HG03558 (cell line): ENCODE data around the gene NHERF1.

Experiments
- ATAC-seq: cut with Tn5 transposase; IDR thresholded peaks from one replicate; pipeline ENCODE4 v1.9.1; 2021; ENCODE audit warnings: moderate number of reproducible peaks; ENCODE audit not compliant: unreplicated experiment; ENCODE audit errors: extremely low read depth

The NHERF1 gene

DNA sequence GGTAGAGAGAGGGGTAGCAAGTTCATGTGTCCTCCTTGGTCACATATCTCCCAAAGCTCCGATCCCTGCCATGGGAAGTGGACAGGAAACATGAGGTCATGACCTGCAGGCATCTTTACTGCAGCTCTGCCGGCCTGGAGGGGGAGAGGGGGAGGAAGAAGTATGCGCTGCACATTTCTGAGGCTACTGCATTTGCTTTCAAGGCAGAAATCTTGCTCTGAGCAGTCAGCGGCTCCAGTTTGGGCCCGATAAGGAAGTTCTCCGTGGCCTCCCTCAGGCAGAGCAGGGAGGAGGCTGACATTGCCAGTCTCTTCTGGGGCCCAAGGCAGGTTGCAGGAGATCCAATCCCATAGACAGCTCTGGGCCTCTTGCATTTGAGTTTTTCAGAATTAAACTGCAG is 1.5 kb upstream of the NHERF1 start:
- ATAC-seq: no peak

- peak; percentile 81 for ATAC-seq
These were observed 224 bp upstream of the NHERF1 start for GRCh38 chr17:74748279-74748528.

DNA sequence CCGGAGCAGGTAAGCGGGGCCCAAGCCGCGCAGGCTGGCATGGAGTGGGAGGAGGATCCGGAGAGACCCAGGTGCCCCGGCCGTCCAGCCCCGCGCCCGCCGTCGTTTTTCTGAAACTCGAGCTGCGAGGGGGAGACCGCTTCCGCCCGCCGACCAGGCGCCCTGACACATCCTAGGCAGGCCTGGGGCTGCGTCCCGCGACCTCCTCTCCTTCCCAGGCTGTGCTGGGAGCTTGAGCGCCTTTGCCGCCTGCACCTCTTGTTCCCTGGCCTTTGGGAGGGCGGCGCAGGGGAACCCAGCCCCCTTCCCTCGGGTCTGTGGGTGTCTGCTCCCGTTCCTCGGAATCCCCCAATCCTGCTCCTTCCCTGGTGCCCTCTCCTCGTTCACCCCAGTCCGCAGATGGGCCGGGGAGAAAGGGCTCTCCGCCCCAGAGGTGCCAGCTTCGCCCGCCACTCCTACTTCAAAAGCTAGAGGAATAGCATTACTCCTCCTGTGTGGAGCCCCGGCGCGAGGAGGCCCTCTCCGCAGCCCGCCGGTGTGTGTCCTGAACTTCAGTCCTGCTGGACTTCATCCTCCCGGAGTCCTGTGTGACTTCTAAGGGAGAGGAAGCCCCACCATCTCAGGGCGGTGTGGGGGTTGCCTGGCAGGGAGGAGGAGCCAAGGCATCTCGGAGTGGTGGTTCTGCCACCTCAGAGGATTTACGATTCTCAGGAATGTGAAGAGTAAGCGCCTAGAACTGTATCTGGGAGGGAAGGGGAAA is 1.0 kb downstream of the NHERF1 start:
- ATAC-seq: no peak

DNA sequence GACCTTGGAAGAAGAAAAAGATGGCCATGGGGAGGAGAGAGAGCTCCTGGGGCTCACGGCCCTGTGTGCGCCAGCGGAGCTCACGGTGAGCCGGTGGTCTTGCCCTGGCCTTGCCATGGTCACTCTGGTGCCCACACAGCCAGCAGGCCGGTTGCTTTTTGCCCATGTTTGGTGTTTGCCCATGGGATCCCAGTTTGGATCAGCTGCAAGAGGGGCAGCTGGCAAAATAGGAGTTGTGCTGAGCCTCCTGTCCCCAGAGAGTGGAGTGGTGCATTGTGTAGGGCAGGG is 1.6 kb downstream of the NHERF1 start:
- ATAC-seq: no peak

- no peak for ATAC-seq
These were observed 2.1 kb downstream of the NHERF1 start for GRCh38 chr17:74750327-74751069.

GRCh38 chr17:74752415-74752814 is 4.0 kb downstream of the NHERF1 start:
- no peak for ATAC-seq

DNA sequence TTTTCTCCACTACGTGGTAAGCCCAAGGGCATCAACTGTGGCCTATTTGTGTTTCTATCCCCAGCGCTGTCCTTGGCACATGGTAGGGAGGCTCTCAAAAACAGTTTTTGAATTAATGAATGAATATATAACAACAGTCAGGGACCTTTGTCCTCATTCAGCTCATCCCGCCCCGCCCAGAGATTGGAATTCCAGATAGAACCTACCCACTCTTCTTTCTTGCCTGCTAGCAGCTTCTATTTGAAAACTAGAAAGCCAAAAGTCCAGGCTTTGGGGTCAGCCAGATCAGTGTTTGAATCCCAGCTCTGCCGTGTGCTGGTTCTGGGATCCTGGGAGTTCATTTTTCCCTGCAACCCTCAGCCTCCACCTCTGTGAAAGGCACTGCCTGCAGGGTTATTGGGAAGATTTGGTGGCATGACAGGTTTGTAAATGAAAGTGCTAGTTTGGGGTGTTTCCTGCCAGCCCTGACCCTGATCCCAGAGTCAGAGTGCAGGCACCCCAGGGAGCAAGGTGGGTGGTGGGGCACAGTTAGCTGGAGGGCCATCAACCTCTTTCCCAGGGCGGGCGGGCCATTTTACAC is 4.5 kb downstream of the NHERF1 start:
- ATAC-seq: no peak

DNA sequence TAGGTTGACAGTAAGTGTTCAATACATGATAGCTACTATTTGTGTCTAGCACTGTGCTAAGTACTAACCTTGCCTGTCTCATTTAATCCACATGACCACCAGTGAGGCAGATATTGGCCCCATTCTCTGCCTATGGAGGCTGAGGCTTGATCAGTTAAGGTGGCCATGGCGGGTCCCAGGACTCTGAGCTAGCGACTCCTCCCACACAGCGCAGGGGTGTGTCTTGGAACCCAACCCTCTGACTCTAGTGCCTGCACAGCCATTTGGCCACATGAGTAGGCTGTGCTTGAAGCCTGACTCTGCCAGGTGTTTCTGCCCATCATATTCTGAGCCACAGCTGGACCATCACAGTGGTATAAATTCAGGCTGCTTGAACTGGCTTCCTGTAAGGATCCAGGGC is 6.4 kb downstream of the NHERF1 start:
- no peak for ATAC-seq

DNA sequence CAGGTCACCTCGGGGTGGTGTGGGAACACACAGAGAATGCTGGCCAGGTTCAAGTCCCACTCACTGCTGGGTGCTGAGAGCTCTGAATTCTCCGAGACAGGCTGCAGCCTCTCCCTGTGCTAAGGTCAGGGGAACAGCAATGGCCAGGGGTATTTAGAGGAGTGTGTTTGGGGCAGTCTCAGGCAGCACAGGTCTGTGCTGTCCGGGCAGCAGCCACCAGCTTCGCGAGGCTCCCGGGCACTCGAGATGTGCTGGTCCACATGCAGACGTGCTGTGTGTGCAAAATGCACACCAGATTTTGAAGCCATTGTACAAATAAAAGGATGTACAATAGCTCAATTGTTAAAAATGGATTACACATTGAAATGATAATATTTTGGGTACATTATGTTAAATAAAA is 7.1 kb downstream of the NHERF1 start:
- no peak for ATAC-seq

DNA sequence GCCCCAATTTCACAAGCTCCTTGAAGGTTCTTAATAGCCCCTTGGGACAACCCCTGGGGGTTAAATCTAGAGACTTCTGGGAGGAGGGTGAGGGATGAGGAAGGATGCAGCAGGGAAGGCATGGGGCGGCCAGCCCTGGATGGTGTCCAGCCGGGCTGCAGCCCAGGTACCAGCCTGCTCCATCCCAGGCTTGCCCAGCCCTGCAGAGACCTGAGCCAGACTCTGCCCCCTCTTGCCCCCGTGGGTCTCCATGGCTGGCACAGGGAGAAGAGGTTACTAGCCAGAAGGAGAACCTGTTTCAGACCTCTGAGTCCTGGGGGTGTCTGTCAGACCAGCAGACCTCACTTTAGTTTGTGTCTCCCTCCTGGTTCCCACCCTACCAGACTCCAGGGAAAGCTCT is 8.5 kb downstream of the NHERF1 start:
- no peak for ATAC-seq

DNA sequence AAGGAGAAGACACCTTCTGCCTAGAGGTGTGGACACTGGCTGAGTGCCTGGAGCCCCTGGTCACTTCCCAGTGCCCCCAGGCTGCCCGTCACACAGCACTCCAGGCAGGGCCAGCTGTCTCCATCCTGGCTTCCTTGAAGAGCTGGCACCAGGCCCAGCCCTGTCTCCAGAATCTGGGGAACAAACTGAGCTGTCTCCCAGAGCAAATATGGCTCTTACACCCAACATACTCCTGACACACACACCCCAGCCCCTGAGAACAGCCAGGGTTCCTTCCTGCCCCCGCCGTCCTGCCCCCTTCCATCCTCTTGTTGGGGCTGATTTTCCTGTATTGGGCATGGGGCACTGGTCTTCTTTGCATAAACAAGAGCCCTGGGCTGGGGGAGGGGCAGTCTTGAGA is 9.1 kb downstream of the NHERF1 start:
- ATAC-seq: no peak

DNA sequence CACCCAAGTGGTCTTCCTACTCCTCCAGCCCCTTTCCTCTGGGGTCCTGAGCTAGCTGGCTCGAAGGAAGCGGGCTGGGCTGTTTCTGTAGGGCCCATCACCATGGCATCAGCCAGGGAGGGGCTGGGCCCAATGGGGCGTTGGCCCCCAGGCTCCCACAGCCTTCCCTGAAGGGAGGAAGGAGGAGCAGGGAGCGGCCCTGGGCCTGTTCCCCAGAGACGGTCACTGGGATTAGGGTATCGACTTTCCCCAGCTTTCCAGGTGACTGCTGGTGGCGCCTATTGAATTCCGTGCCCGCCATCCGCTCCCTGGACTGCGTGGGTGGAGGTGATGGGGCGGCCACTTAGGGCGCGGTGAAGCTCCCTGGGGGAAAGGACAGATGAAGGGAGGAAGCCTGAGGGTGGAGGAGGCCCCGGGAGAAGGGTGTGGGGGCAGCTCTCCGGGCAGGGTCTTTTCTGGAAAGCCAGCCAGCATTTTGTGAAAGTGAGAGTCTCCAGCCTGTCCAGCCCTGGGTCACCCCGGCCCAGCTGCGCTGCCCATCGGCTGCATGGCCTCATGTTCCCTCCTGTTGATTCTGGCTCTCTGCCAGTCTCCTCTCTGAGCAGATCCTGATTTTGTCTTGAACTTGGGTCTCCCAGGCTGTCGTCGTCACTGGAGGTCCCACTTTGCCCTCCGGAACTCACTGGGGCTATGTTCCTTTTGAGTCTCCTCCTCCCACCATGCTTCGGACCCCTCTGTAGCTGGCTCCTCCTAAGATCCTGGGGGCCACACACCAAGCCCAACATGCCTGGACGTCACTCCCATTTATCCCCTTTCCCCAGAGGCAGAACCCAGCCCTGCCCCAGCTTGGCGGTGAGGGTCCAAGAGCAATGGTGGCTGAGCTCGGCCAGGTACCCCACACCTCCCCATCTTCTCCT is 9.8 kb downstream of the NHERF1 start:
- no peak for ATAC-seq

DNA sequence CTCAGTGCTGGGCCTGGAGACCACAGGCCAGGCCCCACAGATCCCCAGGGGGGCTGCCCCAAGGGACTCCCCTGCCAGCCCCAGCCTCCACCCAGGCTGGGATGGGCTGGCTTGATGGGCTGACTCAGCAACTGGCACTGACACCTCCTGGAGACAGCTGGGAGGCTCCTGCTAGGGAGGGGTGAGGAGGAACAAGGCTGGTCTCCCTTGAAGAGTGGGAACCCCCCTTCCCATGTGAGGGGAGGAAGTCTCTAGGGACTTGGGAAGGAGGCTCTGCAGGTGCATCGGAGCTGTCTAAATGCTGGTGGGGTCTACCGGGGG is 10.4 kb downstream of the NHERF1 start:
- ATAC-seq: no peak

- ATAC-seq: no peak
These were observed 10.9 kb downstream of the NHERF1 start for GRCh38 chr17:74759243-74759801.

- ATAC-seq: no peak
These were observed 11.5 kb downstream of the NHERF1 start for GRCh38 chr17:74759941-74760340.

- no peak for ATAC-seq
These were observed 12.1 kb downstream of the NHERF1 start for GRCh38 chr17:74760404-74761105.

- no peak for ATAC-seq
These were observed 13.0 kb downstream of the NHERF1 start for GRCh38 chr17:74761419-74761818.

DNA sequence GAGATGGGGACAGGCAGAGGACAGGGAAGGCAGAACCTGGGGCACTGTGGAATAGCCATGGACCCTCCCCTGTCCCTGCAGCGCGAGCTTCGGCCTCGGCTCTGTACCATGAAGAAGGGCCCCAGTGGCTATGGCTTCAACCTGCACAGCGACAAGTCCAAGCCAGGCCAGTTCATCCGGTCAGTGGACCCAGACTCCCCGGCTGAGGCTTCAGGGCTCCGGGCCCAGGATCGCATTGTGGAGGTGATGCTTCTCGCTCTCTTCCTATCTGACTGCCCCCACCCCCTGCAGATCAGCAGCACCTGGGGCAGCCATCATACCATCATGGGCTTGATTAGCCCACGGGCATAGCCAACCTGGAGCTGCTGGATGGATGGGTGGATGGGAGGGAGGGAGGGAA is 13.5 kb downstream of the NHERF1 start:
- no peak for ATAC-seq

DNA sequence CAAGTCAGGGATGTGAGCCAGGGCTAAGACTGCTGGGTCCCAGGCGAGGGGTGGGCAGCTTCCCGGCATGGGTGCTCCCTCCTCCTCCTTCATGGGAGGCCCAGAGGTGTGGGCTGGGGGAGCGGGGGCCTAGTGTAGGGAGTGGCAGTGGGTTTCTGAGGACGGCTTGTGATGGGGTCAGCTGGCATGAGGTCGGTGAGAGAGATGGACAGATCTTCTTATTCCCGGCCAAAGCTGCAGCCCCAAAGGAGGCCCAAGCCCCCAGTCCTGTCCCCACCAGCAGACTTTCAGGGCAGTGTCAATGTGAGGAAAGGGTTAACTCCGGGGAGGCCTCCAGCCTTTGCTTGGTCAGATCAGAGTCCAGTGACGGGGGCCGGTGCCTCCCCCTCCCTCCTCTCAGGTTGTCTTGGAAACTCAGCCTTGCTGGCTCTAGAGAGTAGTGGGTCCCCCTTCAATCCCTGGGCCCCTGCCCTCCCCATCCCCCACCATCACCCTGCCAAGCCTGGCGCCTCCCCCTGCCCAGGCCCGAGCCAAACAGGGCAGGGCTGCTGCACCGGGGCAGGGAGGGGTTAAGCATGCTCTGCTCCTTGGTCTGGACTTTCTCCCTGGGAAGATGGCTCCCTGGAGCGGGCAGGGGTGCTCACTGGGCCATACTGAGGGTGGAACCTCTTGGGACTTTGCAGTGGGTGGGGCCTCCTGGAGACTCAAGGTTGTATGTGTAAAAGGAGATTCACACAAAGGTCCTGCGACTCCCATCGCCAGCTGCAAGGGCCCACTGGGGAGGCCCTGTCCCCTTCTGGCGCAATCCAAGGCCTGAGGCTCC is 15.3 kb downstream of the NHERF1 start:
- no peak for ATAC-seq
